AG04450 (cell line): Measurements from ENCODE around the gene RNF125. TPM values are rescaled to one million over a fixed set of nuclear protein-coding genes. Genes with fewer than 3 reads are reported as not detected.
"Not testable (repeated sequence)": the region's sequence is repeated elsewhere in the genome, so short reads cannot be mapped to it uniquely, and the experiment has no call there.

ENCODE experiments used
- CTCF ChIA-PET: fragments of 300-600, 350-600 bp; formaldehyde crosslinking; extraction: SDS; loops from one replicate; lab custom pipeline; 2022; ENCODE audit warnings: antibody characterized with exemption, inconsistent platforms; lab: Charles Lee
- POLR2A ChIA-PET: fragments of 350-600 bp; formaldehyde crosslinking; extraction: SDS; loops from one replicate; lab custom pipeline; 2021; ENCODE audit warnings: antibody characterized with exemption, inconsistent platforms; lab: Yijun Ruan, JAX
- DNase-seq: peaks from one replicate; pipeline ENCODE4 v3.0.0-alpha.2; 2011; ENCODE audit warnings: low read depth, low spot score
- H3K27ac ChIP-seq: one replicate; pipeline ENCODE4 v1.5.1; 2012; ENCODE audit warnings: low read depth, low read length, control low read depth
- H3K27me3 ChIP-seq: one replicate; pipeline ENCODE4 v1.6.0; 2012; ENCODE audit warnings: low read length; ENCODE audit not compliant: control insufficient read depth, insufficient read depth
- H3K4me3 ChIP-seq: 2 replicates; pipeline ENCODE4 v1.5.1; 2011; ENCODE audit warnings: mild to moderate bottlenecking, low read depth, low read length, control low read depth
- H3K9me3 ChIP-seq: 2 replicates; pipeline ENCODE4 v1.5.1; 2012; ENCODE audit warnings: low read length; ENCODE audit not compliant: control insufficient read depth, insufficient read depth
- CTCF ChIP-seq: IDR thresholded peaks from 2 replicates; pipeline ENCODE4 v1.5.1; 2011; ENCODE audit warnings: low read depth, low read length, control low read depth, inconsistent platforms
- polyA plus RNA-seq: library from polyadenylated mRNA; depleted of rRNA; stranded (reverse); fragments of >200 nt; gene quantifications from 2 replicates; pipeline ENCODE4 v1.2.3, GENCODE V29; 2011

Gene RNF125
- polyA plus RNA-seq, 1 experiment, result 0.41 TPM

GRCh38 chr18:31983976-31984375 lies 34.6 kb upstream of the RNF125 start:
- Histone ChIP-seq H3K4me3 (no peak overlapping the region), H3K27me3 (no peaks in the 10 kb centered on the region), H3K9me3 (no peaks in the 10 kb centered on the region), H3K27ac (no peak overlapping the region)
- no peak for DNase-seq
- TF ChIP-seq CTCF, result no peak
- ChIA-PET CTCF (no interaction called here), POLR2A (no interaction called here)

DNA sequence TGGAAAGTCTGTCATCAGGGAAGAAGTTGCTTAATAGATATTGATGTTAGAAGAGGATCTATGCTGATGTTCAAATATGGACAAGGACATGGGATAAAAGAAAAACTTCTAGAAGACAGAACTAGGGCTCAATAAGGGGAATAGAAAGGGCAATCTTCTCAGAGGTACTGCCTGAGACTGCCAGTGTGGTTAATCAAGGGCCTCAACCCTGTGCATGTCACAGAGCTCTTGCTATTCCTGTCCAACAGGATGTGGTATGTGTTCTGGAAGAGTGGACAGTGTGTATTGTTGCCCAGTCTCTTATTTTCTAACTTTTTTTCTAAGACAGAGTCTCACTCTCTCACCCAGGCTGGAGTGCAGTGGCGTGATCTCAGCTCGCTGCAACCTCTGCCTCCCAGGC lies 27.8 kb upstream of the RNF125 start:
- no peak for TF ChIP-seq CTCF
- Histone ChIP-seq H3K9me3 (no peaks in the 10 kb centered on the region), H3K27ac (no peak overlapping the region), H3K4me3 (no peak overlapping the region), H3K27me3 (no peaks in the 10 kb centered on the region)
- ChIA-PET CTCF (no interaction called here), POLR2A (no interaction called here)
- DNase-seq, result no peak

GRCh38 chr18:31996007-31996406 lies 22.6 kb upstream of the RNF125 start:
- TF ChIP-seq CTCF, result no peak
- DNase-seq, result no peak
- CTCF ChIA-PET, result interaction anchor here (0.8 kb wide), 1 partner anchor 18 kb away, joined by 7 read pairs; no protein-coding TSS in a partner anchor
- Histone ChIP-seq H3K27me3 (no peaks in the 10 kb centered on the region), H3K4me3 (no peak overlapping the region), H3K27ac (no peak overlapping the region), H3K9me3 (no peaks in the 10 kb centered on the region)
- POLR2A ChIA-PET, result no interaction called here

GRCh38 chr18:31998880-31999412 lies 19.7 kb upstream of the RNF125 start:
- no peaks in the 10 kb centered on the region for H3K27me3 ChIP-seq
- DNase-seq, result no peak
- no peak overlapping the region for H3K27ac ChIP-seq
- H3K4me3 ChIP-seq, result no peak overlapping the region
- TF ChIP-seq CTCF, result no peak
- ChIA-PET POLR2A (no interaction called here), CTCF (no interaction called here)
- no peaks in the 10 kb centered on the region for H3K9me3 ChIP-seq

DNA sequence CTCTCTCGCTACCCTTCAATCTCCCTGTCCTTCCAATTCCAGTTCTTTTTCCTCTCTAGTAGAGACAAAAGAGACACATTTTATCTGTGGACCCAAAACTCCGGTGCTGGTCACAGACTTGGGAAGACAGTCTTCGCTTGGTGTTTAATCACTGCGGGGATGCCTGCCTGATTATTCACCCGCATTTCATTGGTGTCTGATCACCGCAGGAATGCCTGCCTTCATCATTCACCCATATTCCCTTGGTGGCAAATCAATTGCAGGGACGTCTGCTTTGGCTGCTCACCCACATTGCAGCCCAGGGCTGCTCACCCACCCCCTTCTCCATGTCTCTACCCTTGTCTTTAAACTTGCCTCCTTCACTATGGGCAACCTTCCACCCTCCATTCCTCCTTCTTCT lies 17.5 kb upstream of the RNF125 start:
- DNase-seq, H3K4me3 ChIP-seq, H3K27me3 ChIP-seq, H3K27ac ChIP-seq, POLR2A ChIA-PET, H3K9me3 ChIP-seq, CTCF ChIA-PET: not testable (repeated sequence)

DNA sequence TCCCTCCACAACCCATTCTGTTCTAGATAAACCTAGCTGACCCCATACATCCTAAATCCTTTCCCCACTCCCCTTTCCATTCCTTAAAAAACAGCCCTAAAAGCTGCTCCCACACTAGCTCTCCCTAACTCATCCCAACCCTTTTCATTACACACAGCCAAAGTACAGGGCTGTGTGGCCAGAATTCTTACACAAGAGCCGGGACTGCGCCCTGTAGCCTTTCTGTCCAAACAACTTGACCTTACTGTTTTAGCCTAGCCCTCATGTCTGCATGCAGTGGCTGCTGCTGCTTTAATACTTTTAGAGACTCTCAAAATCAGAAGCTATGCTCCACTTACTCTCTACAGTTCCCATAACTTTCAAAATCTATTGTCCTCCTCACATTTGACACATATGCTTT lies 14.8 kb upstream of the RNF125 start:
- H3K9me3 ChIP-seq, H3K27me3 ChIP-seq, DNase-seq, POLR2A ChIA-PET, CTCF ChIA-PET, H3K27ac ChIP-seq, H3K4me3 ChIP-seq: not testable (repeated sequence)
